SH-SY5Y (cell line): ENCODE data around the gene CREB3.

Experiments
- GATA2 ChIP-seq: IDR thresholded peaks from 2 replicates; pipeline ENCODE4 v1.6.1; 2011; ENCODE audit warnings: mild to moderate bottlenecking, low read depth, low read length
- GATA3 ChIP-seq: IDR thresholded peaks from 2 replicates; pipeline ENCODE4 v1.6.1; 2011; ENCODE audit warnings: low read depth, mild to moderate bottlenecking, low read length, moderate library complexity

DNA sequence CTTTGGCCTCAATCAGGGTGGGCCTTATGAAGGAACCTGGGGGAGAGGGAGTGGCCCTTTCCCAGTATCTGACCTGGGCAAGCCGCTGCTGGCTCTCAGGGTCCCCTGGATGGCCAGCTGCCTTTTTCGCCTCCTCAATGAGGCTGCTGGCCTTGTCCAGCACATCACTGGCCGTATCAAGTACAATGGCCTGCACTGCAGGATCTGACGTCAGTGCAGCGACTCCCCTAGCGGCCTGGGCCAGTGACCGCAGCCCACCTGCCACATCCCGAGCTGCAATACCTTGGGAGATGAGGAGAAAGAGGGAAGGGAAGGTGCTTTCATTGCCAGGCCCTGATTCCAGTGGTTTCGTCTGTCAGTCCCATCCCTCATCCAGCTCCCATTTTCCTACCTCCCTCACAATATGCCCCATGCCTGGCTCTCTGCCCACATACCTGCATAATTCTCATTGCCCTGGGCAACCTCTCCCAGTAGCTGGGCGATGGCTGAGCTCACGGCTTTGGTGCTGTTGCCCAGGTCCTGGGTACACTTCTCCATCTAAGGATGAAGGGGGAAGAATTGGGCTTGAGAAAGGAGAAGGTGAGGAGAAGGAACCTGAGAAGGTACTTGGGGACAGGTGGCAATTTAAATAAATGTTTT is 19.6 kb upstream of the CREB3 start:
- TF ChIP-seq GATA2, result no peak
- no peak for TF ChIP-seq GATA3
